Calu3 (cell line): ENCODE measurements around the gene STK39. TPM values are rescaled to one million over a fixed set of nuclear protein-coding genes. Genes with fewer than 3 reads are reported as not detected.
"Not testable (repeated sequence)": the region's sequence is repeated elsewhere in the genome, so short reads cannot be mapped to it uniquely, and the experiment has no call there.

Experiments used
- BruUV-seq: library from RNA; stranded (reverse); fragments of 400-500 nt; replicated peaks from 2 replicates; lab custom pipeline; 2021; lab: Mats Ljungman, UMichigan
- CTCF ChIA-PET: fragments of 300-600 bp; sonication (Branson Sonifier 250); formaldehyde crosslinking; loops from one replicate; lab custom pipeline; 2022; ENCODE audit warnings: antibody characterized with exemption; lab: Charles Lee
- DNase-seq: peaks from one replicate; pipeline ENCODE4 v3.0.0; 2022
- H3K27ac Mint-ChIP-seq: one replicate; pipeline ENCODE4 v1.8.0; 2022; ENCODE audit warnings: mixed read lengths; ENCODE audit not compliant: unreplicated experiment
- H3K27me3 Mint-ChIP-seq: one replicate; pipeline ENCODE4 v1.8.0; 2022; ENCODE audit warnings: mixed read lengths; ENCODE audit not compliant: unreplicated experiment
- H3K36me3 Mint-ChIP-seq: one replicate; pipeline ENCODE4 v1.8.0; 2022; ENCODE audit warnings: mild to moderate bottlenecking, moderate library complexity, mixed read lengths; ENCODE audit not compliant: insufficient read depth, unreplicated experiment
- H3K4me1 Mint-ChIP-seq: one replicate; pipeline ENCODE4 v1.8.0; 2022; ENCODE audit warnings: mild to moderate bottlenecking, low read depth, mixed read lengths; ENCODE audit not compliant: unreplicated experiment
- H3K4me3 Mint-ChIP-seq: one replicate; pipeline ENCODE4 v1.8.0; 2022; ENCODE audit warnings: mild to moderate bottlenecking, low read depth, moderate library complexity, mixed read lengths; ENCODE audit not compliant: unreplicated experiment
- H3K9me3 Mint-ChIP-seq: one replicate; pipeline ENCODE4 v1.8.0; 2022; ENCODE audit warnings: low read depth, mixed read lengths; ENCODE audit not compliant: unreplicated experiment
- CTCF ChIP-seq: fragments of 200-600 bp; IDR thresholded peaks from one replicate; pipeline ENCODE4 v1.8.0; 2022; ENCODE audit warnings: antibody characterized with exemption; ENCODE audit not compliant: unreplicated experiment
- intact Hi-C: fragments of 100-400 bp; cut with micrococcal nuclease; formaldehyde crosslinking; loops from one replicate; pipeline ENCODE4 v1.10.0; 2022; ENCODE audit not compliant: unreplicated experiment
- total RNA-seq: library from RNA; stranded (reverse); gene quantifications from 2 replicates; pipeline ENCODE4 v1.2.3, GENCODE V29; 2022

The STK39 gene
- total RNA-seq, 1 experiment from 2014 or later, result 110 TPM

- CTCF ChIA-PET, result interaction anchor here (0.6 kb wide), 1 partner anchor 37 kb away, joined by 3 read pairs; no protein-coding TSS in a partner anchor
- no peak for DNase-seq
Measured at GRCh38 chr2:168134485-168134884, 112.9 kb downstream of the STK39 start.

GRCh38 chr2:168132389-168132788 lies 115.0 kb downstream of the STK39 start:
- no peaks in the 10 kb centered on the region for H3K27me3 Mint-ChIP-seq
- H3K4me1 Mint-ChIP-seq, result peaks cover 46% of the 10 kb centered on the region
- peaks cover 74% of the 10 kb centered on the region for H3K36me3 Mint-ChIP-seq
- TF ChIP-seq CTCF, result no peak
- CTCF ChIA-PET, result no interaction called here
- peak overlapping the region; percentile 5 for H3K27ac Mint-ChIP-seq
- H3K4me3 Mint-ChIP-seq, result no peak overlapping the region
- no peak for DNase-seq
- intact Hi-C loops, result no loop called here
- no peaks in the 10 kb centered on the region for H3K9me3 Mint-ChIP-seq
- no TSS peak for BruUV-seq

More at GRCh38 chr2:168134485-168134884, 112.9 kb downstream of the STK39 start:
- Mint-ChIP-seq H3K27ac (no peak overlapping the region), H3K27me3 (no peaks in the 10 kb centered on the region), H3K9me3 (no peaks in the 10 kb centered on the region), H3K4me1 (peaks cover 63% of the 10 kb centered on the region), H3K4me3 (no peak overlapping the region), H3K36me3 (peaks cover 80% of the 10 kb centered on the region)
- no TSS peak for BruUV-seq
- intact Hi-C loops, result no loop called here
- no peak for TF ChIP-seq CTCF

- no TSS peak for BruUV-seq
Measured at GRCh38 chr2:168130346-168130745, 117.0 kb downstream of the STK39 start.

DNA sequence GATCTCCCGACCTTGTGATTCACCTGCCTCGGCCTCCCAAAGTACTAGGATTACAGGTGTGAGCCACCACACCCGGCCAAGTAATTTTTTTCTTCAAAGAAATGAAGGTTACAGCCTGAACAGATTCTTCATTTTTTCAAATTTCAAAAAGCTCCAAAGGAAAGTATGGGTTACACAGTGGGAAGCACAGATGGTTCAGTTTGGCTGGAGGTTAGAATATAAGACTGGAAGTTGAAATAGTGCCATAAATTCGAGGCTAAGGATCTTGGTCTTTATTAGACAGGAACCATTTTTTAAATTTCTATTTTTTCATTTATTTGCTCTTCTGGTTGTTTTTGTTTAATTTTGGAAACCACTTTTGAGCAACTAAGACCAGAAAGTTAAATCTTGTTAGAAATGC lies 120.0 kb downstream of the STK39 start:
- BruUV-seq, result TSS peak; percentile 8
- Mint-ChIP-seq H3K27ac (no peak overlapping the region), H3K9me3 (no peaks in the 10 kb centered on the region), H3K27me3 (no peaks in the 10 kb centered on the region), H3K4me3 (no peak overlapping the region), H3K4me1 (peaks cover 10% of the 10 kb centered on the region), H3K36me3 (peaks cover 60% of the 10 kb centered on the region)
- TF ChIP-seq CTCF, result no peak
- DNase-seq, result no peak
- intact Hi-C loops, result no loop called here
- CTCF ChIA-PET, result no interaction called here

More at GRCh38 chr2:168130346-168130745, 117.0 kb downstream of the STK39 start:
- peaks cover 26% of the 10 kb centered on the region for H3K4me1 Mint-ChIP-seq
- no peak overlapping the region for H3K4me3 Mint-ChIP-seq
- intact Hi-C loops, result no loop called here
- H3K27me3 Mint-ChIP-seq, result no peaks in the 10 kb centered on the region
- H3K36me3 Mint-ChIP-seq, result peaks cover 62% of the 10 kb centered on the region
- no peak overlapping the region for H3K27ac Mint-ChIP-seq
- TF ChIP-seq CTCF, result no peak
- H3K9me3 Mint-ChIP-seq, result no peaks in the 10 kb centered on the region
- CTCF ChIA-PET, result no interaction called here
- no peak for DNase-seq

DNA sequence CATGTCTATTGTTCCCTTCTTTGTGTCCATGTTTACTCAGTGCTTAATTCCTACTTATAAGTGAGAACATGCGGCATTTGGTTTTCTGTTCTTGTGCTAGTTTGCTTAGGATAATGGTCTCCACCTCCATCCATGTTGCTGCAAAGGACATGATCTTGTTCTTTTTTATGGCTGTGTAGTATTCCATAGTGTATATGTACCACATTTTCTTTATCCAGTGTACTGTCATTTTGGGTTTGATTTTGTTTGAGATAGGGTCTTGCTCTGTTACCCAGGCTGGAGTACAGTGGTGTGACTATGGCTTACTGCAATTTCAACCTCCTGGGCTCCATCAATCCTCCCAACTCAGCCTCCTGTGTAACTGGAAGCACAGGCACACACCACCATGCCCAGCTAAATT lies 125.2 kb downstream of the STK39 start:
- H3K9me3 Mint-ChIP-seq, H3K4me1 Mint-ChIP-seq, CTCF ChIA-PET, H3K27me3 Mint-ChIP-seq, DNase-seq, H3K27ac Mint-ChIP-seq, H3K4me3 Mint-ChIP-seq, intact Hi-C loops, BruUV-seq: not testable (repeated sequence)
- H3K36me3 Mint-ChIP-seq, result peaks cover 35% of the 10 kb centered on the region
